Lung (tissue), 12 donors: ENCODE results near the gene TAF4. TPM values are rescaled to one million over a fixed set of nuclear protein-coding genes. Genes with fewer than 3 reads are reported as not detected.

Experiments used
- ATAC-seq: fragments of 200-7000 bp; cut with Tn5 transposase; one replicate; pipeline ENCODE4 v1.9.1; 2020; ENCODE audit warnings: moderate number of reproducible peaks; ENCODE audit not compliant: insufficient read depth, low FRiP score
- DNase-seq, 3 donors: peaks; one replicate each; pipeline ENCODE4 v3.0.0-alpha.2; 2013 to 2017
- H3K27ac ChIP-seq, 2 donors: one replicate each; pipeline ENCODE4 v1.5.1; 2013; ENCODE audit warnings: mild to moderate bottlenecking in 2 of 2, moderate library complexity in 2 of 2, control low read depth in 1 of 2, inconsistent platforms in 1 of 2, low read depth in 1 of 2, low read length in 1 of 2
- H3K27me3 ChIP-seq, 3 donors: one replicate each; pipeline ENCODE4 v1.5.1; 2013; ENCODE audit warnings: low read length in 2 of 3; ENCODE audit not compliant: control insufficient read depth in 3 of 3, insufficient read depth in 3 of 3
- H3K36me3 ChIP-seq, 4 donors: one replicate each; pipeline ENCODE4 v1.5.1; 2013; ENCODE audit warnings: low read length in 4 of 4, mild to moderate bottlenecking in 1 of 4, moderate library complexity in 1 of 4; ENCODE audit not compliant: control insufficient read depth in 4 of 4, insufficient read depth in 4 of 4
- H3K4me1 ChIP-seq, 5 donors: one replicate each; pipeline ENCODE4 v1.5.1; 2013; ENCODE audit warnings: low read length in 5 of 5, mild to moderate bottlenecking in 2 of 5, moderate library complexity in 1 of 5; ENCODE audit not compliant: control insufficient read depth in 5 of 5, insufficient read depth in 5 of 5
- H3K4me3 ChIP-seq: one replicate; pipeline ENCODE4 v1.5.1; 2013; ENCODE audit warnings: mild to moderate bottlenecking, control low read depth, moderate library complexity
- H3K9ac ChIP-seq, 2 donors: one replicate each; pipeline ENCODE4 v1.5.1; 2013; ENCODE audit warnings: low read length in 2 of 2, control low read depth in 1 of 2; ENCODE audit not compliant: insufficient read depth in 1 of 2
- H3K9me3 ChIP-seq, 4 donors: one replicate each; pipeline ENCODE4 v1.5.1; 2013; ENCODE audit warnings: low read length in 3 of 4, mild to moderate bottlenecking in 1 of 4, moderate library complexity in 1 of 4; ENCODE audit not compliant: control insufficient read depth in 4 of 4, insufficient read depth in 3 of 4
- CTCF ChIP-seq: IDR thresholded peaks from 2 replicates; pipeline ENCODE4 v1.5.1; 2012; ENCODE audit warnings: mild to moderate bottlenecking; ENCODE audit errors: control extremely low read depth, extremely low read depth
- WGBS, 2 donors: extraction: QIAGEN DNeasy Blood & Tissue Kit; methylation state at CpG; one replicate each; pipeline ENCODE4 v1.1.7; 2013; 5-methylcytosine and 5-hydroxymethylcytosine counted together
- polyA plus RNA-seq, 2 donors: library from polyadenylated mRNA; stranded (reverse); fragments of 200-250 nt; gene quantifications; one replicate each; pipeline ENCODE4 v1.2.1, GENCODE V29; 2013
- total RNA-seq, 2 donors: library from RNA; depleted of rRNA in 1 of 2; stranded (reverse); fragments of >200 nt in 1 of 2; gene quantifications; one replicate each; pipeline ENCODE4 v1.2.1, GENCODE V29; 2014 to 2021
- donor health status: control.
- donor health status: control.
- donor health status: Bipolar disorder and iron deficiency.
- donor health status: healthy.
- donor health status: DM: yes; HTN: yes; CAD: no.

The TAF4 gene
- total and polyA plus RNA-seq, 4 donors = 5.4 to 20.3 (median 10.9) TPM

GRCh38 chr20:62048346-62048761 is 17.3 kb downstream of the TAF4 start:
- TF ChIP-seq CTCF = no peak
- Histone ChIP-seq H3K27me3 (no peaks in the 10 kb centered on the region), H3K9ac (no peak overlapping the region), H3K36me3 (no peaks in the 10 kb centered on the region), H3K4me3 (no peak overlapping the region), H3K4me1 (peaks cover 4 to 10% (median 6%) of the 10 kb centered on the region in 5 donors), H3K9me3 (no peaks in the 10 kb centered on the region), H3K27ac (no peak overlapping the region)
- WGBS, 2 donors = 89% methylated on average over 7 of the region's 7 CpGs
- ATAC-seq (no peak), DNase-seq (no peak)

- no peak for TF ChIP-seq CTCF
Observed at GRCh38 chr20:62047666-62048345, 17.9 kb downstream of the TAF4 start.

GRCh38 chr20:62046431-62046830 is 19.2 kb downstream of the TAF4 start:
- no peak for DNase-seq
- WGBS, 2 donors = 93 to 94% methylated on average over 15 of the region's 15 CpGs
- no peak for ATAC-seq
- Histone ChIP-seq H3K4me1 (peaks cover 3 to 7% (median 6%) of the 10 kb centered on the region in 5 donors), H3K27ac (no peak overlapping the region), H3K27me3 (no peaks in the 10 kb centered on the region), H3K4me3 (no peak overlapping the region), H3K36me3 (no peaks in the 10 kb centered on the region), H3K9ac (no peak overlapping the region), H3K9me3 (no peaks in the 10 kb centered on the region)
- no peak for TF ChIP-seq CTCF

More at GRCh38 chr20:62047666-62048345, 17.9 kb downstream of the TAF4 start:
- H3K36me3 ChIP-seq = no peaks in the 10 kb centered on the region
- peaks cover 4 to 10% (median 6%) of the 10 kb centered on the region in 5 donors for H3K4me1 ChIP-seq
- ATAC-seq = no peak
- no peak overlapping the region for H3K27ac ChIP-seq
- no peak overlapping the region for H3K4me3 ChIP-seq
- 94 to 96% methylated on average over 24 of the region's 24 CpGs for WGBS, 2 donors
- no peak overlapping the region for H3K9ac ChIP-seq
- no peak for DNase-seq
- no peaks in the 10 kb centered on the region for H3K27me3 ChIP-seq
- H3K9me3 ChIP-seq = no peaks in the 10 kb centered on the region
